ENCODE data around the gene PCDHA3. TPM values are rescaled to one million over a fixed set of nuclear protein-coding genes. Genes with fewer than 3 reads are reported as not detected.
A peak's percentile ranks its signal among the peaks of the same experiment; 100 is the strongest.
"Not testable (repeated sequence)": the region's sequence is repeated elsewhere in the genome, so short reads cannot be mapped to it uniquely, and the experiment has no call there.

Gene PCDHA3
- total RNA-seq, 4 donors from 2014 or later, result 0.17 to 1.9 (median 1.2) TPM

DNA sequence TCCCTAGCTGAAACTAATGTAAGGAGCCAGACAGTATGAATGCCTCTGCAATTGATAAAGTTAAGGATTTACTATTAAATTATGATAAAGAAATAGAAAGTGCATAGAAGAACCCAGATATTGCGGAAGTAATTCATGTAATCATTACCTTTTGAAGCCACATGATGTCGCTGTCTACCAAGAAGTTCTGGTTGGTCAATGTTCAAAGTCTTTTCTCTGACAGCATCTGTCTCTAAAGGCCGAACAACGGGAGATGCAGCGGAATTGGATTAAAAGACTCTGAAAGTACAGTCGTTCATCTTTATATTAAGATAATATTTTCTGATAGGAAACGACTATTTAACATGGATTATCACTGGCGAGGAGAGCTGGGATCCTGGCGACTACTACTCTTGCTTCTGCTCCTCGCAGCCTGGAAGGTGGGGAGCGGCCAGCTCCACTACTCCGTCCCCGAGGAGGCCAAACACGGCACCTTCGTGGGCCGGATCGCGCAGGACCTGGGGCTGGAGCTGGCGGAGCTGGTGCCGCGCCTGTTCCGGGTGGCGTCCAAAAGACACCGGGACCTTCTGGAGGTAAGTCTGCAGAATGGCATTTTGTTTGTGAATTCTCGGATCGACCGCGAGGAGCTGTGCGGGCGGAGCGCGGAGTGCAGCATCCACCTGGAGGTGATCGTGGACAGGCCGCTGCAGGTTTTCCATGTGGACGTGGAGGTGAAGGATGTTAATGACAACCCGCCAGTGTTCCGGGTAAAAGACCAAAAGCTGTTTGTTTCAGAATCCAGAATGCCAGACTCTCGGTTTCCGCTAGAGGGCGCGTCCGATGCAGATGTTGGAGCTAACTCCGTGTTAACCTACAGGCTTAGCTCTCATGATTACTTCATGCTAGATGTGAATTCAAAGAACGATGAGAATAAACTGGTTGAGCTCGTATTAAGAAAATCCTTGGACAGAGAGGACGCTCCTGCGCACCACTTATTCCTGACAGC, 40.4 kb downstream of the PCDHA3 start, which contains the start of gene PCDHA8:
Gene PCDHA8, plus strand, starts transcription at position 210 of the 985 bp plus-strand sequence. Its CDS starts 135 bp downstream, at position 345.
- DNase-seq (ENCODE audit: extremely low spot score), result peak; percentile 53
- no peaks in the 10 kb centered on the region for H3K4me1 ChIP-seq
- TF ChIP-seq POLR2AphosphoS5 (IDR thresholded peaks at IDR 0.05) (no peak), EP300 (IDR thresholded peaks at IDR 0.05) (no peak), POLR2A (IDR thresholded peaks at IDR 0.05; ENCODE audit: low read depth) (no peak)
- TF ChIP-seq, protein P1, sequence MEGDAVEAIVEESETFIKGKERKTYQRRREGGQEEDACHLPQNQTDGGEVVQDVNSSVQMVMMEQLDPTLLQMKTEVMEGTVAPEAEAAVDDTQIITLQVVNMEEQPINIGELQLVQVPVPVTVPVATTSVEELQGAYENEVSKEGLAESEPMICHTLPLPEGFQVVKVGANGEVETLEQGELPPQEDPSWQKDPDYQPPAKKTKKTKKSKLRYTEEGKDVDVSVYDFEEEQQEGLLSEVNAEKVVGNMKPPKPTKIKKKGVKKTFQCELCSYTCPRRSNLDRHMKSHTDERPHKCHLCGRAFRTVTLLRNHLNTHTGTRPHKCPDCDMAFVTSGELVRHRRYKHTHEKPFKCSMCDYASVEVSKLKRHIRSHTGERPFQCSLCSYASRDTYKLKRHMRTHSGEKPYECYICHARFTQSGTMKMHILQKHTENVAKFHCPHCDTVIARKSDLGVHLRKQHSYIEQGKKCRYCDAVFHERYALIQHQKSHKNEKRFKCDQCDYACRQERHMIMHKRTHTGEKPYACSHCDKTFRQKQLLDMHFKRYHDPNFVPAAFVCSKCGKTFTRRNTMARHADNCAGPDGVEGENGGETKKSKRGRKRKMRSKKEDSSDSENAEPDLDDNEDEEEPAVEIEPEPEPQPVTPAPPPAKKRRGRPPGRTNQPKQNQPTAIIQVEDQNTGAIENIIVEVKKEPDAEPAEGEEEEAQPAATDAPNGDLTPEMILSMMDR (IDR thresholded peaks at IDR 0.05), result no peak
- no peak within 1 kb of the TSS for H3K4me3 ChIP-seq
- peaks cover 0 to 64% (median 4%) of the 10 kb centered on the region in 4 donors for H3K27me3 ChIP-seq
- no peak within 1 kb of the TSS for H3K27ac ChIP-seq (replicated peaks in 1 of 4)
- WGBS, result 20% methylated on average over 38 of the region's 47 CpGs
- intact Hi-C loops (cut with DNase I), result no loop called here
- peaks cover 0 to 40% (median 33%) of the 10 kb centered on the region in 4 donors for H3K9me3 ChIP-seq
- H3K36me3 ChIP-seq, result no peaks in the 10 kb centered on the region

DNA sequence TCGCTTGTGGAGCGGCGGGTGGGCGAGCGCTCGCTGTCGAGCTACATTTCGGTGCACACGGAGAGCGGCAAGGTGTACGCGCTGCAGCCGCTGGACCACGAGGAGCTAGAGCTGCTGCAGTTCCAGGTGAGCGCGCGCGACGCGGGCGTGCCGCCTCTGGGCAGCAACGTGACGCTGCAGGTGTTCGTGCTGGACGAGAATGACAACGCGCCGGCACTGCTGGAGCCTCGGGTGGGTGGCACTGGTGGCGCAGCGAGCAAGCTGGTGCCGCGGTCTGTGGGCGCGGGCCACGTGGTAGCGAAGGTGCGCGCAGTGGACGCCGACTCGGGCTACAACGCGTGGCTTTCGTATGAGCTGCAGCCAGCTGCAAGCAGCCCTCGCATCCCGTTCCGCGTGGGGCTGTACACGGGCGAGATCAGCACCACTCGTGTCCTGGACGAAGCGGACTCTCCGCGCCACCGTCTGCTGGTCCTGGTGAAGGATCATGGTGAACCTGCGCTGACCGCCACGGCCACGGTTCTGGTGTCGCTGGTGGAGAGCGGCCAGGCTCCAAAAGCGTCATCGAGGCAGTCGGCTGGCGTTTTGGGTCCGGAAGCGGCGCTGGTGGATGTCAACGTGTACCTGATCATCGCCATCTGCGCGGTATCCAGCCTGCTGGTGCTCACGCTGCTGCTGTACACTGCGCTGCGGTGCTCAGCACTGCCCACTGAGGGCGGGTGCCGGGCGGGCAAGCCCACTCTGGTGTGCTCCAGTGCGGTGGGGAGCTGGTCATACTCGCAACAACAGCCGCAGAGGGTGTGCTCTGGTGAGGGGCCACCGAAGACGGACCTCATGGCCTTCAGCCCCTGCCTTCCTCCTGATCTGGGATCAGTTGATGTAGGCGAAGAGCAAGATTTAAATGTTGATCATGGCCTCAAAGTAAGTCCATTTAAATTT, 42.2 kb downstream of the PCDHA3 start:
- TF ChIP-seq EP300 (IDR thresholded peaks at IDR 0.05) (no peak), POLR2A (IDR thresholded peaks at IDR 0.05; ENCODE audit: low read depth) (no peak), POLR2AphosphoS5 (IDR thresholded peaks at IDR 0.05) (no peak)
- TF ChIP-seq, protein P1 (IDR thresholded peaks at IDR 0.05), result no peak
- 44% methylated on average over 56 of the region's 87 CpGs for WGBS
- Histone ChIP-seq H3K9me3 (peaks cover 0 to 43% (median 34%) of the 10 kb centered on the region in 4 donors), H3K4me3 (no peak overlapping the region), H3K27me3 (peaks cover 0 to 70% (median 6%) of the 10 kb centered on the region in 4 donors), H3K4me1 (no peaks in the 10 kb centered on the region), H3K27ac (replicated peaks in 1 of 4) (no peak overlapping the region), H3K36me3 (no peaks in the 10 kb centered on the region)
- DNase-seq (ENCODE audit: extremely low spot score), result peak; percentile 62
- intact Hi-C loops (cut with DNase I), result no loop called here

DNA sequence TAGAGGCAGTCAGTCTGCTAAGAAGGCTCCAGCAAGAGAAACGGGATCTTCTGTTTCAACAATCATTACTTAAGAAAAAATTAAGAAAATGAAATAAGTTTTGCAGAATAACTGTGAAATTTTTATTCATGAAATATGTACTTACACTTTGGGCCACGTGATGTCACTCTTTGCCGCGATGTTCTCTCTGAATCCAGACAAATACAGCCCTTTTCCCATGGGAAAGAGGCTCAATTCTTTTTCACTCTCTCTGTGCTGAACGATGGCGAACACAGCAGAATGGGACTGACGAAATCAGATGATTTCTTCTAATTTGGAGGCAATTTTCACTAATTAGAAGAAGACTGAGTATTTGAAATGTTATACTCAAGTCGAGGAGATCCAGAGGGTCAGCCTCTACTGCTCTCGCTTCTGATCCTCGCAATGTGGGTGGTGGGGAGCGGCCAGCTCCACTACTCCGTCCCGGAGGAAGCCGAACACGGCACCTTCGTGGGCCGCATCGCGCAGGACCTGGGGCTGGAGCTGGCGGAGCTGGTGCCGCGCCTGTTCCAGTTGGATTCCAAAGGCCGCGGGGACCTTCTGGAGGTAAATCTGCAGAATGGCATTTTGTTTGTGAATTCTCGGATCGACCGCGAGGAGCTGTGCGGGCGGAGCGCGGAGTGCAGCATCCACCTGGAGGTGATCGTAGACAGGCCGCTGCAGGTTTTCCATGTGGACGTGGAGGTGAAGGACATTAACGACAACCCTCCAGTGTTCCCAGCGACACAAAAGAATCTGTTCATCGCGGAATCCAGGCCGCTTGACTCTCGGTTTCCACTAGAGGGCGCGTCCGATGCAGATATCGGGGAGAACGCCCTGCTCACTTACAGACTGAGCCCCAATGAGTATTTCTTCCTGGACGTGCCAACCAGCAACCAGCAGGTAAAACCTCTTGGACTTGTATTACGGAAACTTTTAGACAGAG, 47.6 kb downstream of the PCDHA3 start, which contains the start of gene PCDHA9:
Gene PCDHA9, plus strand, starts transcription at position 244 of the 964 bp plus-strand sequence. Its CDS starts 114 bp downstream, at position 358.
- Histone ChIP-seq H3K9me3 (peaks cover 0 to 29% (median 20%) of the 10 kb centered on the region in 4 donors), H3K27me3 (peaks cover 0 to 64% (median 8%) of the 10 kb centered on the region in 4 donors)
- H3K4me3 ChIP-seq; H3K27ac ChIP-seq (replicated peaks in 1 of 4); intact Hi-C loops (cut with DNase I); H3K4me1 ChIP-seq; DNase-seq (ENCODE audit: extremely low spot score); H3K36me3 ChIP-seq: not testable (repeated sequence)
- WGBS, result 24% methylated on average over 24 of the region's 48 CpGs

DNA sequence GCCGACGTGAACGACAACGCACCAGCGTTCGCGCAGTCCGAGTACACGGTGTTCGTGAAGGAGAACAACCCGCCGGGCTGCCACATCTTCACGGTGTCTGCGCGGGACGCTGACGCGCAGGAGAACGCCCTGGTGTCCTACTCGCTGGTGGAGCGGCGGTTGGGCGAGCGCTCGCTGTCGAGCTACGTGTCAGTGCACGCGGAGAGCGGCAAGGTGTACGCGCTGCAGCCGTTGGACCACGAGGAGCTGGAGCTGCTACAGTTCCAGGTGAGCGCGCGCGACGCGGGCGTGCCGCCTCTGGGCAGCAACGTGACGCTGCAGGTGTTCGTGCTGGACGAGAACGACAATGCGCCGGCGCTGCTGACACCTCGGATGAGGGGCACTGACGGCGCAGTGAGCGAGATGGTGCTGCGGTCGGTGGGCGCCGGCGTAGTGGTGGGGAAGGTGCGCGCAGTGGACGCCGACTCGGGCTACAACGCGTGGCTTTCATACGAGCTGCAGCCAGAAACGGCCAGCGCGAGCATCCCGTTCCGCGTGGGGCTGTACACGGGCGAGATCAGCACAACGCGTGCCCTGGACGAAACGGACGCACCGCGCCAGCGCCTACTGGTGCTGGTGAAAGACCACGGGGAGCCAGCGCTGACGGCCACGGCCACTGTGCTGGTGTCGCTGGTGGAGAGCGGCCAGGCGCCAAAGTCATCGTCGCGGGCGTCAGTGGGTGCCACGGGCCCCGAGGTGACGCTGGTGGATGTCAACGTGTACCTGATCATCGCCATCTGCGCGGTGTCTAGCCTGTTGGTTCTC, 49.2 kb downstream of the PCDHA3 start:
- H3K4me3 ChIP-seq; H3K36me3 ChIP-seq; H3K27ac ChIP-seq (replicated peaks in 1 of 4); intact Hi-C loops (cut with DNase I); H3K4me1 ChIP-seq; DNase-seq (ENCODE audit: extremely low spot score): not testable (repeated sequence)
- peaks cover 0 to 68% (median 8%) of the 10 kb centered on the region in 4 donors for H3K27me3 ChIP-seq
- H3K9me3 ChIP-seq, result peaks cover 0 to 28% (median 14%) of the 10 kb centered on the region in 4 donors
- 46% methylated on average over 20 of the region's 101 CpGs for WGBS

Other genes with a start within 250 kb of the PCDHA3 start
- gene SRA1, start 243.6 kb upstream of the PCDHA3 start, total RNA-seq, result 10 to 100 TPM; 17.4 to 29.2 (median 24.7) TPM
- gene APBB3, start 236.5 kb upstream of the PCDHA3 start, total RNA-seq, result 10 to 100 TPM in 3 of 4 donors, 1 to 10 TPM in 1; 6.8 to 12.5 (median 11.8) TPM
- 10 to 100 TPM; 27.8 to 45.1 (median 36.6) TPM for gene SLC35A4, start 236.2 kb upstream of the PCDHA3 start, total RNA-seq
- 100 to 1,000 TPM in 1 of 4 donors, 10 to 100 TPM in 3; 34.9 to 125 (median 56.1) TPM for gene CD14, start 167.9 kb upstream of the PCDHA3 start, total RNA-seq
- gene TMCO6, start 161.6 kb upstream of the PCDHA3 start, total RNA-seq, result 10 to 100 TPM; 14.0 to 41.4 (median 22.2) TPM
- gene NDUFA2, start 153.4 kb upstream of the PCDHA3 start, total RNA-seq, result 10 to 100 TPM; 52.3 to 63.3 (median 57.4) TPM
- 100 to 1,000 TPM in 3 of 4 donors, 10 to 100 TPM in 1; 98.7 to 159 (median 148) TPM for gene IK, start 153.2 kb upstream of the PCDHA3 start, total RNA-seq
- gene WDR55, start 136.2 kb upstream of the PCDHA3 start, total RNA-seq, result 10 to 100 TPM; 17.7 to 23.8 (median 20.6) TPM
- under 1 TPM in 3 of 4 donors, not detected in 1; 0.46 to 0.83 (median 0.66) TPM for gene DND1, start 127.5 kb upstream of the PCDHA3 start, total RNA-seq
- gene HARS1, start 109.7 kb upstream of the PCDHA3 start, total RNA-seq, result 10 to 100 TPM; 45.7 to 68.7 (median 59.9) TPM
- gene HARS2, start 109.6 kb upstream of the PCDHA3 start, total RNA-seq, result 10 to 100 TPM; 19.1 to 22.2 (median 19.2) TPM
- 10 to 100 TPM; 30.8 to 45.1 (median 38.0) TPM for gene ZMAT2, start 100.6 kb upstream of the PCDHA3 start, total RNA-seq
- not detected for gene PCDHA1, start 14.9 kb upstream of the PCDHA3 start, total RNA-seq
- under 1 TPM in 3 of 4 donors, not detected in 1; 0.13 to 0.42 (median 0.34) TPM for gene PCDHA2, start 6.2 kb upstream of the PCDHA3 start, total RNA-seq
- 1 to 10 TPM in 1 of 4 donors, under 1 TPM in 3; 0.45 to 1.1 (median 0.66) TPM for gene PCDHA4, start 6.0 kb downstream of the PCDHA3 start, total RNA-seq
- under 1 TPM; 0.17 to 0.69 (median 0.30) TPM for gene PCDHA5, start 20.6 kb downstream of the PCDHA3 start, total RNA-seq
- gene PCDHA6, start 26.9 kb downstream of the PCDHA3 start, total RNA-seq, result under 1 TPM; 0.33 to 0.97 (median 0.76) TPM
- gene PCDHA7, start 33.2 kb downstream of the PCDHA3 start, total RNA-seq, result 1 to 10 TPM in 1 of 4 donors, under 1 TPM in 3; 0.17 to 1.0 (median 0.37) TPM
- gene PCDHA8, start 40.1 kb downstream of the PCDHA3 start, total RNA-seq, result under 1 TPM in 2 of 4 donors, not detected in 2; 0.29 to 0.83 TPM
- under 1 TPM; under 0.01 to 0.42 (median 0.15) TPM for gene PCDHA9, start 47.3 kb downstream of the PCDHA3 start, total RNA-seq
- 1 to 10 TPM in 2 of 4 donors, under 1 TPM in 2; 0.33 to 1.6 (median 1.0) TPM for gene PCDHA10, start 54.8 kb downstream of the PCDHA3 start, total RNA-seq
- gene PCDHA11, start 67.9 kb downstream of the PCDHA3 start, total RNA-seq, result under 1 TPM; 0.17 to 0.69 (median 0.34) TPM
- gene PCDHA12, start 74.3 kb downstream of the PCDHA3 start, total RNA-seq, result 1 to 10 TPM in 3 of 4 donors, under 1 TPM in 1; 0.66 to 4.8 (median 2.5) TPM
- 1 to 10 TPM in 1 of 4 donors, under 1 TPM in 3; 0.39 to 2.1 (median 0.76) TPM for gene PCDHA13, start 81.1 kb downstream of the PCDHA3 start, total RNA-seq
- gene PCDHAC1, start 125.2 kb downstream of the PCDHA3 start, total RNA-seq, result 1 to 10 TPM; 1.7 to 5.4 (median 4.4) TPM
- gene PCDHAC2, start 165.4 kb downstream of the PCDHA3 start, total RNA-seq, result 10 to 100 TPM in 3 of 4 donors, 1 to 10 TPM in 1; 8.8 to 26.6 (median 18.0) TPM